SU-DHL-6 (cell line): ENCODE data around the gene ELOVL6.

Experiments
- EZH2phosphoT487 ChIP-seq: fragments of 200-600 bp; sonication (generic), shearing (Covaris generic); conservative IDR thresholded peaks from 2 replicates; pipeline ENCODE4 v1.6.1; 2018; ENCODE audit warnings: mild to moderate bottlenecking, antibody characterized with exemption, low read length, moderate library complexity, mixed read lengths
- TF ChIP-seq, protein P1 (sequence below): fragments of 200-600 bp; sonication (generic); IDR thresholded peaks from one replicate; pipeline ENCODE4 v1.5.1; 2017; ENCODE audit warnings: antibody characterized with exemption, mild to moderate bottlenecking, low read length, moderate library complexity; ENCODE audit not compliant: insufficient read depth, poor library complexity, severe bottlenecking

- no peak for TF ChIP-seq EZH2phosphoT487
- TF ChIP-seq, protein P1, sequence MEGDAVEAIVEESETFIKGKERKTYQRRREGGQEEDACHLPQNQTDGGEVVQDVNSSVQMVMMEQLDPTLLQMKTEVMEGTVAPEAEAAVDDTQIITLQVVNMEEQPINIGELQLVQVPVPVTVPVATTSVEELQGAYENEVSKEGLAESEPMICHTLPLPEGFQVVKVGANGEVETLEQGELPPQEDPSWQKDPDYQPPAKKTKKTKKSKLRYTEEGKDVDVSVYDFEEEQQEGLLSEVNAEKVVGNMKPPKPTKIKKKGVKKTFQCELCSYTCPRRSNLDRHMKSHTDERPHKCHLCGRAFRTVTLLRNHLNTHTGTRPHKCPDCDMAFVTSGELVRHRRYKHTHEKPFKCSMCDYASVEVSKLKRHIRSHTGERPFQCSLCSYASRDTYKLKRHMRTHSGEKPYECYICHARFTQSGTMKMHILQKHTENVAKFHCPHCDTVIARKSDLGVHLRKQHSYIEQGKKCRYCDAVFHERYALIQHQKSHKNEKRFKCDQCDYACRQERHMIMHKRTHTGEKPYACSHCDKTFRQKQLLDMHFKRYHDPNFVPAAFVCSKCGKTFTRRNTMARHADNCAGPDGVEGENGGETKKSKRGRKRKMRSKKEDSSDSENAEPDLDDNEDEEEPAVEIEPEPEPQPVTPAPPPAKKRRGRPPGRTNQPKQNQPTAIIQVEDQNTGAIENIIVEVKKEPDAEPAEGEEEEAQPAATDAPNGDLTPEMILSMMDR: no peak
These were observed 25.4 kb downstream of the ELOVL6 start for GRCh38 chr4:110172972-110173371.
